Erythroblast (primary cell): ENCODE measurements around the gene VCPKMT.

Source experiments
- GATA1 ChIP-seq: IDR thresholded peaks from 2 replicates; pipeline ENCODE4 v1.6.1; 2011; ENCODE audit warnings: low read depth, mild to moderate bottlenecking, control low read depth, low read length, moderate library complexity
- POLR2A ChIP-seq: IDR thresholded peaks from 2 replicates; pipeline ENCODE4 v1.6.1; 2011; ENCODE audit warnings: mild to moderate bottlenecking, low read length

GRCh38 chr14:50088117-50088515 lies 28.3 kb downstream of the VCPKMT start:
- TF ChIP-seq POLR2A (no peak), GATA1 (no peak)
